WERI-Rb-1 (cell line): ENCODE measurements around the gene SDR9C7.
"Not testable (repeated sequence)": the region's sequence is repeated elsewhere in the genome, so short reads cannot be mapped to it uniquely, and the experiment has no call there.

ENCODE experiments used
- DNase-seq: peaks from one replicate; pipeline ENCODE4 v3.0.0-alpha.2; 2020
- H3K27ac ChIP-seq: fragments of 250-450 bp; sonication (Bioruptor Pico); 2 replicates; pipeline ENCODE4 v1.5.1; 2020; ENCODE audit warnings: mild to moderate bottlenecking, moderate library complexity
- H3K27me3 ChIP-seq: fragments of 250-450 bp; sonication (Bioruptor Pico); 2 replicates; pipeline ENCODE4 v1.5.1; 2021; ENCODE audit warnings: mild to moderate bottlenecking, low read depth, moderate library complexity; ENCODE audit not compliant: insufficient read depth, severe bottlenecking
- H3K36me3 ChIP-seq: fragments of 250-450 bp; sonication (Bioruptor Pico); 2 replicates; pipeline ENCODE4 v1.5.1; 2020; ENCODE audit warnings: mild to moderate bottlenecking, moderate library complexity
- H3K4me3 ChIP-seq: 2 replicates; pipeline ENCODE4 v1.5.1; 2011; ENCODE audit warnings: low read depth, mild to moderate bottlenecking, control low read depth, low read length
- H3K9me3 ChIP-seq: fragments of 250-450 bp; sonication (Bioruptor Pico); 2 replicates; pipeline ENCODE4 v1.5.1; 2021; ENCODE audit warnings: mild to moderate bottlenecking, moderate library complexity; ENCODE audit not compliant: severe bottlenecking
- TF ChIP-seq, protein P1 (sequence below): IDR thresholded peaks from 2 replicates; pipeline ENCODE4 v1.5.1; 2011; ENCODE audit warnings: low read depth, mild to moderate bottlenecking, control low read depth, inconsistent platforms, low read length

The SDR9C7 gene

GRCh38 chr12:56921346-56921745, 12.9 kb downstream of the SDR9C7 start:
- TF ChIP-seq, protein P1, sequence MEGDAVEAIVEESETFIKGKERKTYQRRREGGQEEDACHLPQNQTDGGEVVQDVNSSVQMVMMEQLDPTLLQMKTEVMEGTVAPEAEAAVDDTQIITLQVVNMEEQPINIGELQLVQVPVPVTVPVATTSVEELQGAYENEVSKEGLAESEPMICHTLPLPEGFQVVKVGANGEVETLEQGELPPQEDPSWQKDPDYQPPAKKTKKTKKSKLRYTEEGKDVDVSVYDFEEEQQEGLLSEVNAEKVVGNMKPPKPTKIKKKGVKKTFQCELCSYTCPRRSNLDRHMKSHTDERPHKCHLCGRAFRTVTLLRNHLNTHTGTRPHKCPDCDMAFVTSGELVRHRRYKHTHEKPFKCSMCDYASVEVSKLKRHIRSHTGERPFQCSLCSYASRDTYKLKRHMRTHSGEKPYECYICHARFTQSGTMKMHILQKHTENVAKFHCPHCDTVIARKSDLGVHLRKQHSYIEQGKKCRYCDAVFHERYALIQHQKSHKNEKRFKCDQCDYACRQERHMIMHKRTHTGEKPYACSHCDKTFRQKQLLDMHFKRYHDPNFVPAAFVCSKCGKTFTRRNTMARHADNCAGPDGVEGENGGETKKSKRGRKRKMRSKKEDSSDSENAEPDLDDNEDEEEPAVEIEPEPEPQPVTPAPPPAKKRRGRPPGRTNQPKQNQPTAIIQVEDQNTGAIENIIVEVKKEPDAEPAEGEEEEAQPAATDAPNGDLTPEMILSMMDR: no peak
- no peak for DNase-seq

GRCh38 chr12:56918139-56918538, 16.1 kb downstream of the SDR9C7 start:
- DNase-seq, H3K9me3 ChIP-seq, H3K27me3 ChIP-seq, H3K36me3 ChIP-seq, H3K4me3 ChIP-seq, H3K27ac ChIP-seq: not testable (repeated sequence)

More at GRCh38 chr12:56921346-56921745, 12.9 kb downstream of the SDR9C7 start:
- Histone ChIP-seq H3K4me3 (no peak overlapping the region), H3K36me3 (no peaks in the 10 kb centered on the region), H3K27ac (no peak overlapping the region), H3K27me3 (no peaks in the 10 kb centered on the region), H3K9me3 (no peaks in the 10 kb centered on the region)

- no peak for DNase-seq
- TF ChIP-seq, protein P1: no peak
- H3K36me3 ChIP-seq: no peaks in the 10 kb centered on the region
- H3K9me3 ChIP-seq: no peaks in the 10 kb centered on the region
- H3K4me3 ChIP-seq: no peak overlapping the region
- H3K27me3 ChIP-seq: no peaks in the 10 kb centered on the region
- no peak overlapping the region for H3K27ac ChIP-seq
Measured at GRCh38 chr12:56916996-56917333, 17.2 kb downstream of the SDR9C7 start.

- Histone ChIP-seq H3K9me3 (no peaks in the 10 kb centered on the region), H3K4me3 (no peak overlapping the region), H3K27me3 (no peaks in the 10 kb centered on the region), H3K36me3 (no peaks in the 10 kb centered on the region), H3K27ac (no peak overlapping the region)
- TF ChIP-seq, protein P1: no peak
- no peak for DNase-seq
Measured at GRCh38 chr12:56916296-56916995, 17.8 kb downstream of the SDR9C7 start.

DNA sequence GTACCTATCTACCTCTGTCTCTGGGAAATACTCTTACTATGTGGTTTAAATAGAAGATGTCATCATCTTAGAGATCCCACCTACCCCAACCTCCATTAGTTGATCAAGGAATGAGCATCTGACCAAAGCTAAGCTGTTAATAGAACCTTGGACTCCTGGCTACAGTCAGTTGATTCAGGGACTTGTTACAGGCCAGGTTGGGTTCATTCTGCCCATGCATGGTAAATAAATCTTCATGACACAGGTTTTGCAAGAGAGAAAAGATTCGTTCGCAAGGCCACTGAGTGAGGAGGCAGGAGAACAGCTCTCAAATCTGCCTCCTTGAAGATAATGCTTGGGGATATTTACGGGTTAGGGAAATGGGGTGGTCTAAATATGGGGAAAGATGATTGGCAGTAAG, 19.5 kb downstream of the SDR9C7 start:
- TF ChIP-seq, protein P1: no peak
- DNase-seq: no peak
- Histone ChIP-seq H3K4me3 (no peak overlapping the region), H3K36me3 (no peaks in the 10 kb centered on the region), H3K9me3 (peaks cover 6% of the 10 kb centered on the region), H3K27me3 (no peaks in the 10 kb centered on the region), H3K27ac (no peak overlapping the region)

DNA sequence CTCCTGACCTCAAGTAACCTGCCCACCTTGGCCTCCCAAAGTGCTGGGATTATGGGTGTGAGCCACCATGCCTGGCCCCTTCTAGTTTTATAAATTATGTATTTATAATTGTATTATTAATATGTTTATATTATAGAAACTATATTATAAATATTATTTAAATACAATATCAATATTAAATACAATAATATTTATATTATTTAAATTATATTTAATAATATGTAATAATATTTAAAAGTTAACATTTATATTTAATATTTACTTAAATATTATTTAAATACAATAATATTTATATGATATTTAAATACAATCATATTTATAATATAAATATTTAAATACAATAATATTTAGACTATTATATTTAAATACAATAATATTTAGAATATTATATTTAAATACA, 20.0 kb downstream of the SDR9C7 start:
- TF ChIP-seq, protein P1: no peak
- no peak overlapping the region for H3K4me3 ChIP-seq
- H3K27me3 ChIP-seq: no peaks in the 10 kb centered on the region
- H3K36me3 ChIP-seq: no peaks in the 10 kb centered on the region
- H3K9me3 ChIP-seq: peaks cover 9% of the 10 kb centered on the region
- no peak overlapping the region for H3K27ac ChIP-seq
- DNase-seq: no peak

GRCh38 chr12:56909403-56909802, 24.8 kb downstream of the SDR9C7 start:
- H3K27ac ChIP-seq, DNase-seq, H3K27me3 ChIP-seq, H3K4me3 ChIP-seq, H3K36me3 ChIP-seq: not testable (repeated sequence)
- H3K9me3 ChIP-seq: peaks cover 11% of the 10 kb centered on the region
